Neural crest cell (in vitro differentiated cells): ENCODE measurements around the gene GPBAR1. TPM values are rescaled to one million over a fixed set of nuclear protein-coding genes. Genes with fewer than 3 reads are reported as not detected.

Experiments
- DNase-seq: peaks from one replicate; pipeline ENCODE4 v3.0.0; 2021; ENCODE audit warnings: low read depth, mixed read lengths, low spot score
- H3K27ac Mint-ChIP-seq: one replicate; pipeline ENCODE4 v1.8.0; 2021; ENCODE audit warnings: mild to moderate bottlenecking, mixed read lengths; ENCODE audit not compliant: unreplicated experiment
- H3K27me3 Mint-ChIP-seq: 2 replicates; pipeline ENCODE4 v1.8.0; 2021; ENCODE audit warnings: low read depth, mild to moderate bottlenecking, mixed read lengths
- H3K36me3 Mint-ChIP-seq: 2 replicates; pipeline ENCODE4 v1.8.0; 2021; ENCODE audit warnings: low read depth, mild to moderate bottlenecking, mixed read lengths
- H3K4me1 Mint-ChIP-seq: 2 replicates; pipeline ENCODE4 v1.8.0; 2021; ENCODE audit warnings: mixed read lengths
- H3K4me3 Mint-ChIP-seq: one replicate; pipeline ENCODE4 v1.8.0; 2021; ENCODE audit warnings: mild to moderate bottlenecking, mixed read lengths
- H3K9me3 Mint-ChIP-seq: 2 replicates; pipeline ENCODE4 v1.8.0; 2021; ENCODE audit warnings: mixed read lengths
- CTCF ChIP-seq: fragments of 200-600 bp; sonication (generic); conservative IDR thresholded peaks from 2 replicates; pipeline ENCODE4 v1.5.0; 2021; ENCODE audit warnings: antibody characterized with exemption, mild to moderate bottlenecking
- total RNA-seq: library from RNA; stranded (reverse); gene quantifications from 2 replicates; pipeline ENCODE4 v1.2.1, GENCODE V29; 2021

Gene GPBAR1
- total RNA-seq, 1 donor from 2014 or later, result 0.14 TPM

GRCh38 chr2:218233543-218233942 is 27.3 kb upstream of the GPBAR1 start:
- peaks cover 5% of the 10 kb centered on the region for H3K4me1 Mint-ChIP-seq
- no peak overlapping the region for H3K4me3 Mint-ChIP-seq
- no peak overlapping the region for H3K27ac Mint-ChIP-seq
- no peak for TF ChIP-seq CTCF
- no peaks in the 10 kb centered on the region for H3K9me3 Mint-ChIP-seq
- no peak for DNase-seq
- H3K36me3 Mint-ChIP-seq, result peaks cover 18% of the 10 kb centered on the region
- no peaks in the 10 kb centered on the region for H3K27me3 Mint-ChIP-seq

GRCh38 chr2:218234521-218234920 is 26.3 kb upstream of the GPBAR1 start:
- no peak overlapping the region for H3K27ac Mint-ChIP-seq
- no peak for DNase-seq
- no peak overlapping the region for H3K4me3 Mint-ChIP-seq
- H3K4me1 Mint-ChIP-seq, result peaks cover 5% of the 10 kb centered on the region
- TF ChIP-seq CTCF, result no peak
- H3K36me3 Mint-ChIP-seq, result peaks cover 22% of the 10 kb centered on the region
- H3K9me3 Mint-ChIP-seq, result no peaks in the 10 kb centered on the region
- H3K27me3 Mint-ChIP-seq, result no peaks in the 10 kb centered on the region

GRCh38 chr2:218235017-218235416 is 25.8 kb upstream of the GPBAR1 start:
- Mint-ChIP-seq H3K27me3 (no peaks in the 10 kb centered on the region), H3K36me3 (peaks cover 22% of the 10 kb centered on the region), H3K4me1 (peaks cover 5% of the 10 kb centered on the region), H3K27ac (no peak overlapping the region), H3K4me3 (no peak overlapping the region), H3K9me3 (no peaks in the 10 kb centered on the region)
- no peak for DNase-seq
- TF ChIP-seq CTCF, result no peak

GRCh38 chr2:218236829-218237228 is 24.0 kb upstream of the GPBAR1 start:
- H3K27me3 Mint-ChIP-seq, result no peaks in the 10 kb centered on the region
- H3K4me1 Mint-ChIP-seq, result no peaks in the 10 kb centered on the region
- H3K36me3 Mint-ChIP-seq, result peaks cover 15% of the 10 kb centered on the region
- H3K27ac Mint-ChIP-seq, result no peak overlapping the region
- no peaks in the 10 kb centered on the region for H3K9me3 Mint-ChIP-seq
- no peak for TF ChIP-seq CTCF
- no peak for DNase-seq
- H3K4me3 Mint-ChIP-seq, result no peak overlapping the region

- no peak for TF ChIP-seq CTCF
- Mint-ChIP-seq H3K4me3 (no peak overlapping the region), H3K27ac (no peak overlapping the region), H3K36me3 (peaks cover 11% of the 10 kb centered on the region), H3K9me3 (no peaks in the 10 kb centered on the region), H3K27me3 (no peaks in the 10 kb centered on the region), H3K4me1 (no peaks in the 10 kb centered on the region)
- DNase-seq, result no peak
Measured at GRCh38 chr2:218238887-218239286, 21.9 kb upstream of the GPBAR1 start.

- DNase-seq, result no peak
- no peak for TF ChIP-seq CTCF
- H3K36me3 Mint-ChIP-seq, result peaks cover 7% of the 10 kb centered on the region
- no peaks in the 10 kb centered on the region for H3K4me1 Mint-ChIP-seq
- no peaks in the 10 kb centered on the region for H3K9me3 Mint-ChIP-seq
- H3K4me3 Mint-ChIP-seq, result no peak overlapping the region
- no peaks in the 10 kb centered on the region for H3K27me3 Mint-ChIP-seq
- no peak overlapping the region for H3K27ac Mint-ChIP-seq
Measured at GRCh38 chr2:218244204-218244603, 16.6 kb upstream of the GPBAR1 start.
